ENCODE data around the gene PSD4. TPM values are rescaled to one million over a fixed set of nuclear protein-coding genes. Genes with fewer than 3 reads are reported as not detected.

Gene PSD4
- total and polyA plus RNA-seq, 5 experiments from 2014 or later: 22.8 to 124 (median 44.1) TPM

- ATAC-seq (peak; percentile 85 to 91), DNase-seq (peak; percentile 51 to 85 (median 78))
- Mint-ChIP-seq H3K27me3 (no peaks in the 10 kb centered on the region), H3K27ac (peak overlapping the region; percentile 81 to 94 (median 92)), H3K9me3 (no peaks in the 10 kb centered on the region), H3K4me1 (peaks cover 21 to 46% (median 36%) of the 10 kb centered on the region in 4 donors), H3K4me3 (peak overlapping the region in 6 of 10 donors; percentile 32 to 59 (median 49)), H3K36me3 (peaks cover 0 to 40% (median 2%) of the 10 kb centered on the region in 3 donors)
- POLR2A ChIA-PET: interaction anchor here (0.7 to 3.7 kb wide), 15 partner anchors 9 to 237 kb away, joined by 3 to 21 read pairs (median 5); partner anchors contain the start of gene PSD4
Observed at GRCh38 chr2:113203901-113204519, 30.2 kb downstream of the PSD4 start.

- Mint-ChIP-seq H3K27me3 (no peaks in the 10 kb centered on the region), H3K4me1 (peaks cover 23 to 40% (median 32%) of the 10 kb centered on the region in 4 donors), H3K36me3 (peaks cover 0 to 19% (median 0%) of the 10 kb centered on the region in 3 donors), H3K4me3 (no peak overlapping the region), H3K27ac (peak overlapping the region; percentile 6 to 95 (median 83)), H3K9me3 (no peaks in the 10 kb centered on the region)
- ATAC-seq (no peak), DNase-seq (no peak)
- POLR2A ChIA-PET: interaction anchor here (0.7 to 3.7 kb wide), 3 partner anchors 42 to 164 kb away, joined by 3 to 21 read pairs (median 7); no protein-coding TSS in a partner anchor
Observed at GRCh38 chr2:113206251-113206650, 32.5 kb downstream of the PSD4 start.

- peak overlapping the region in 7 of 10 donors; percentile 18 to 92 (median 62) for H3K27ac Mint-ChIP-seq
- peaks cover 0 to 14% (median 0%) of the 10 kb centered on the region in 3 donors for H3K36me3 Mint-ChIP-seq
- no peak for ATAC-seq
- H3K4me1 Mint-ChIP-seq: peaks cover 23 to 40% (median 32%) of the 10 kb centered on the region in 4 donors
- no peaks in the 10 kb centered on the region for H3K9me3 Mint-ChIP-seq
- H3K27me3 Mint-ChIP-seq: no peaks in the 10 kb centered on the region
- H3K4me3 Mint-ChIP-seq: no peak overlapping the region
- no peak for DNase-seq
- POLR2A ChIA-PET: interaction anchor here (0.7 kb wide), 1 partner anchor 22 kb away, joined by 4 read pairs; no protein-coding TSS in a partner anchor
Observed at GRCh38 chr2:113207021-113207420, 33.2 kb downstream of the PSD4 start.

- ATAC-seq (no peak), DNase-seq (no peak)
- no peaks in the 10 kb centered on the region for H3K9me3 Mint-ChIP-seq
- peaks cover 19 to 36% (median 29%) of the 10 kb centered on the region in 4 donors for H3K4me1 Mint-ChIP-seq
- H3K27ac Mint-ChIP-seq: peak overlapping the region in 8 of 10 donors; percentile 31 to 85 (median 72)
- no peaks in the 10 kb centered on the region for H3K27me3 Mint-ChIP-seq
- POLR2A ChIA-PET: no interaction called here
- no peak overlapping the region for H3K4me3 Mint-ChIP-seq
- peaks cover 0 to 2% (median 0%) of the 10 kb centered on the region in 3 donors for H3K36me3 Mint-ChIP-seq
Observed at GRCh38 chr2:113208396-113208795, 34.6 kb downstream of the PSD4 start.

GRCh38 chr2:113209011-113209645, 35.4 kb downstream of the PSD4 start:
- no peaks in the 10 kb centered on the region for H3K36me3 Mint-ChIP-seq
- H3K4me1 Mint-ChIP-seq: peaks cover 14 to 32% (median 25%) of the 10 kb centered on the region in 4 donors
- H3K4me3 Mint-ChIP-seq: no peak overlapping the region
- ATAC-seq (no peak), DNase-seq (no peak)
- H3K27me3 Mint-ChIP-seq: no peaks in the 10 kb centered on the region
- H3K9me3 Mint-ChIP-seq: no peaks in the 10 kb centered on the region
- H3K27ac Mint-ChIP-seq: peak overlapping the region in 6 of 10 donors; percentile 52 to 85 (median 70)
- POLR2A ChIA-PET: no interaction called here

GRCh38 chr2:113209646-113210171, 35.9 kb downstream of the PSD4 start:
- H3K27me3 Mint-ChIP-seq: no peaks in the 10 kb centered on the region
- POLR2A ChIA-PET: interaction anchor here (1.3 kb wide), 1 partner anchor 25 kb away, joined by 3 read pairs; no protein-coding TSS in a partner anchor
- peak overlapping the region in 6 of 10 donors; percentile 53 to 94 (median 78) for H3K27ac Mint-ChIP-seq
- DNase-seq (no peak), ATAC-seq (no peak)
- peaks cover 8 to 27% (median 22%) of the 10 kb centered on the region in 4 donors for H3K4me1 Mint-ChIP-seq
- no peaks in the 10 kb centered on the region for H3K36me3 Mint-ChIP-seq
- no peak overlapping the region for H3K4me3 Mint-ChIP-seq
- no peaks in the 10 kb centered on the region for H3K9me3 Mint-ChIP-seq

GRCh38 chr2:113211226-113212105, 37.7 kb downstream of the PSD4 start:
- Mint-ChIP-seq H3K4me1 (peaks cover under 1 to 19% (median 12%) of the 10 kb centered on the region in 4 donors), H3K27me3 (no peaks in the 10 kb centered on the region), H3K36me3 (no peaks in the 10 kb centered on the region), H3K27ac (peak overlapping the region in 6 of 10 donors; percentile 14 to 74 (median 52)), H3K9me3 (no peaks in the 10 kb centered on the region), H3K4me3 (no peak overlapping the region)
- no peak for ATAC-seq
- no peak for DNase-seq
- POLR2A ChIA-PET: interaction anchor here (0.6 to 1.3 kb wide), 2 partner anchors 21 to 24 kb away, joined by 3 read pairs; no protein-coding TSS in a partner anchor

GRCh38 chr2:113212245-113213060, 38.7 kb downstream of the PSD4 start:
- POLR2A ChIA-PET: interaction anchor here (1.3 kb wide), 1 partner anchor 9 kb away, joined by 3 read pairs; no protein-coding TSS in a partner anchor

GRCh38 chr2:113213061-113213930, 39.5 kb downstream of the PSD4 start:
- H3K9me3 Mint-ChIP-seq: no peaks in the 10 kb centered on the region
- H3K27ac Mint-ChIP-seq: peak overlapping the region in 1 of 10 donors; percentile 48
- ATAC-seq: no peak
- peaks cover 17 to 31% (median 20%) of the 10 kb centered on the region in 4 donors for H3K4me1 Mint-ChIP-seq
- no peaks in the 10 kb centered on the region for H3K36me3 Mint-ChIP-seq
- DNase-seq: no peak
- H3K4me3 Mint-ChIP-seq: no peak overlapping the region
- H3K27me3 Mint-ChIP-seq: no peaks in the 10 kb centered on the region
- POLR2A ChIA-PET: interaction anchor here (1.3 kb wide), 1 partner anchor 10 kb away, joined by 3 read pairs; no protein-coding TSS in a partner anchor

More at GRCh38 chr2:113212245-113213060, 38.7 kb downstream of the PSD4 start:
- H3K9me3 Mint-ChIP-seq: no peaks in the 10 kb centered on the region
- H3K36me3 Mint-ChIP-seq: no peaks in the 10 kb centered on the region
- H3K27ac Mint-ChIP-seq: peak overlapping the region in 4 of 10 donors; percentile 14 to 51 (median 37)
- DNase-seq (no peak), ATAC-seq (no peak)
- H3K27me3 Mint-ChIP-seq: no peaks in the 10 kb centered on the region
- H3K4me3 Mint-ChIP-seq: no peak overlapping the region
- peaks cover 10 to 29% (median 18%) of the 10 kb centered on the region in 4 donors for H3K4me1 Mint-ChIP-seq

- POLR2A ChIA-PET: interaction anchor here (0.6 kb wide), 1 partner anchor 32 kb away, joined by 3 read pairs; no protein-coding TSS in a partner anchor
- ATAC-seq (no peak), DNase-seq (no peak)
- no peaks in the 10 kb centered on the region for H3K27me3 Mint-ChIP-seq
- no peaks in the 10 kb centered on the region for H3K9me3 Mint-ChIP-seq
- H3K27ac Mint-ChIP-seq: peak overlapping the region in 2 of 10 donors; percentile 4 to 47
- H3K4me3 Mint-ChIP-seq: no peak overlapping the region
- H3K4me1 Mint-ChIP-seq: peaks cover 18 to 34% (median 25%) of the 10 kb centered on the region in 4 donors
- H3K36me3 Mint-ChIP-seq: no peaks in the 10 kb centered on the region
Observed at GRCh38 chr2:113214141-113214540, 40.4 kb downstream of the PSD4 start.

Measured in naive thymus-derived CD8-positive, alpha-beta T cell (primary cell).